Activated CD8-positive, alpha-beta T cell treated with anti-CD3 and anti-CD28 coated beads for 36 hours (primary cell): Measurements from ENCODE around the gene GARIN3. TPM values are rescaled to one million over a fixed set of nuclear protein-coding genes. Genes with fewer than 3 reads are reported as not detected.

ENCODE experiments used
- ATAC-seq: fragments of 200-7000 bp; cut with Tn5 transposase; one replicate; pipeline ENCODE4 v1.10.0; 2021; ENCODE audit warnings: mild to moderate bottlenecking, moderate library complexity
- CTCF ChIA-PET: fragments of 350-600 bp; sonication (Branson Sonifier 250); formaldehyde crosslinking; loops from one replicate; lab custom pipeline; 2021; ENCODE audit warnings: antibody characterized with exemption; lab: Charles Lee
- POLR2A ChIA-PET: fragments of 350-600 bp; sonication (Branson Sonifier 250); formaldehyde crosslinking; loops from one replicate; lab custom pipeline; 2021; ENCODE audit warnings: antibody characterized with exemption; lab: Charles Lee
- DNase-seq: peaks from one replicate; pipeline ENCODE4 v3.0.0-alpha.2; 2020
- H3K27ac Mint-ChIP-seq: one replicate; pipeline ENCODE4 v1.8.0; 2021; ENCODE audit warnings: mild to moderate bottlenecking, mixed read lengths
- H3K27me3 Mint-ChIP-seq: one replicate; pipeline ENCODE4 v1.8.0; 2021; ENCODE audit warnings: mixed read lengths
- H3K36me3 Mint-ChIP-seq: one replicate; pipeline ENCODE4 v1.8.0; 2021; ENCODE audit warnings: low read depth, mixed read lengths
- H3K4me1 Mint-ChIP-seq: one replicate; pipeline ENCODE4 v1.8.0; 2021; ENCODE audit warnings: low read depth, mixed read lengths
- H3K4me3 Mint-ChIP-seq: one replicate; pipeline ENCODE4 v1.8.0; 2021; ENCODE audit warnings: mild to moderate bottlenecking, moderate library complexity, mixed read lengths
- H3K9me3 Mint-ChIP-seq: one replicate; pipeline ENCODE4 v1.8.0; 2021; ENCODE audit warnings: mixed read lengths
- intact Hi-C: fragments of 100-400 bp; cut with micrococcal nuclease; formaldehyde crosslinking; loops from one replicate; pipeline ENCODE4 v1.10.0; 2022
- total RNA-seq, 2 experiments: library from RNA; stranded (reverse); gene quantifications; one replicate each; pipeline ENCODE4 v1.2.3, GENCODE V29; 2021
- TF ChIP-seq, protein P1 (sequence below): fragments of 200-600 bp; IDR thresholded peaks from one replicate; pipeline ENCODE4 v1.8.0; 2022; ENCODE audit warnings: antibody characterized with exemption, mild to moderate bottlenecking

GARIN3 gene
- total RNA-seq, 2 experiments from 2014 or later, result 0.77 to 1.1 TPM

DNA sequence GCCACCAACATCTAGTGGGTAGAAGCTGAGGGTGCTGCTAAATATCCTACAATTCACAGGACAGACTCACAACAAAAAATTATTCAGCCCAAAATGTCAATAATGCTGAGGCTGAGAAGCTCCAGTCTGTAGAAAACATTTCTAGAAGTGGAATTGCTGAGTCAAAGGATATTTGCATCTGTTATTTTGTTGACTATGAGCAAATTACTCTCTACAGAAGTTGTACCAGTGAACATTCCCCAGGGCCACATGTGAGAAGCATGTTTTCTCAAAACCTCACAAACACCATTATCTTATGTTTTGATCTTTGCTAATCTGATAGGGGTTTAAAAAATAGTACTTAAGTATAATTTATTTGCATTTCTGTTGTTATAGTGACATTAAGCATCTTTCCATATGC, 30.0 kb upstream of the GARIN3 start:
- peak; percentile 5 for ATAC-seq
- POLR2A ChIA-PET, result interaction anchor here (0.6 to 55.7 kb wide), 5 partner anchors 6 to 54 kb away, joined by 3 to 1980 read pairs (median 207); partner anchors contain the start of genes GARIN3 and ITK
- CTCF ChIA-PET, result interaction anchor here (0.7 to 2.1 kb wide), 10 partner anchors 9 to 85 kb away, joined by 3 to 8 read pairs (median 3); partner anchors contain the start of genes ITK and MED7
- H3K27ac Mint-ChIP-seq, result peak overlapping the region; percentile 100
- peaks cover 80% of the 10 kb centered on the region for H3K36me3 Mint-ChIP-seq
- H3K27me3 Mint-ChIP-seq, result no peaks in the 10 kb centered on the region
- TF ChIP-seq, protein P1, sequence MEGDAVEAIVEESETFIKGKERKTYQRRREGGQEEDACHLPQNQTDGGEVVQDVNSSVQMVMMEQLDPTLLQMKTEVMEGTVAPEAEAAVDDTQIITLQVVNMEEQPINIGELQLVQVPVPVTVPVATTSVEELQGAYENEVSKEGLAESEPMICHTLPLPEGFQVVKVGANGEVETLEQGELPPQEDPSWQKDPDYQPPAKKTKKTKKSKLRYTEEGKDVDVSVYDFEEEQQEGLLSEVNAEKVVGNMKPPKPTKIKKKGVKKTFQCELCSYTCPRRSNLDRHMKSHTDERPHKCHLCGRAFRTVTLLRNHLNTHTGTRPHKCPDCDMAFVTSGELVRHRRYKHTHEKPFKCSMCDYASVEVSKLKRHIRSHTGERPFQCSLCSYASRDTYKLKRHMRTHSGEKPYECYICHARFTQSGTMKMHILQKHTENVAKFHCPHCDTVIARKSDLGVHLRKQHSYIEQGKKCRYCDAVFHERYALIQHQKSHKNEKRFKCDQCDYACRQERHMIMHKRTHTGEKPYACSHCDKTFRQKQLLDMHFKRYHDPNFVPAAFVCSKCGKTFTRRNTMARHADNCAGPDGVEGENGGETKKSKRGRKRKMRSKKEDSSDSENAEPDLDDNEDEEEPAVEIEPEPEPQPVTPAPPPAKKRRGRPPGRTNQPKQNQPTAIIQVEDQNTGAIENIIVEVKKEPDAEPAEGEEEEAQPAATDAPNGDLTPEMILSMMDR, result no peak
- no peak for DNase-seq
- H3K4me1 Mint-ChIP-seq, result peaks cover 84% of the 10 kb centered on the region
- intact Hi-C loops, result no loop called here
- H3K9me3 Mint-ChIP-seq, result no peaks in the 10 kb centered on the region
- H3K4me3 Mint-ChIP-seq, result peak overlapping the region; percentile 38

- Mint-ChIP-seq H3K4me3 (peak overlapping the region; percentile 99), H3K4me1 (peaks cover 80% of the 10 kb centered on the region), H3K9me3 (no peaks in the 10 kb centered on the region), H3K27ac (peak overlapping the region; percentile 83), H3K36me3 (peaks cover 78% of the 10 kb centered on the region), H3K27me3 (no peaks in the 10 kb centered on the region)
- ATAC-seq, result no peak
- no peak for DNase-seq
- POLR2A ChIA-PET, result interaction anchor here (0.6 to 55.7 kb wide), 11 partner anchors 8 to 118 kb away, joined by 3 to 1980 read pairs (median 3); partner anchors contain the start of genes GARIN3 and ITK
- intact Hi-C loops, result no loop called here
- CTCF ChIA-PET, result interaction anchor here (1.0 to 9.3 kb wide), 5 partner anchors 12 to 44 kb away, joined by 3 to 80 read pairs (median 3); no protein-coding TSS in a partner anchor
- TF ChIP-seq, protein P1, result no peak
Measured at GRCh38 chr5:157193699-157194424, 27.8 kb upstream of the GARIN3 start.

- Mint-ChIP-seq H3K4me3 (peak overlapping the region; percentile 99), H3K36me3 (peaks cover 90% of the 10 kb centered on the region), H3K27ac (peak overlapping the region; percentile 94), H3K27me3 (no peaks in the 10 kb centered on the region), H3K4me1 (peaks cover 56% of the 10 kb centered on the region), H3K9me3 (no peaks in the 10 kb centered on the region)
- DNase-seq (peak; percentile 68), ATAC-seq (peak; percentile 50)
- intact Hi-C loops, result no loop called here
- CTCF ChIA-PET, result interaction anchor here (0.7 to 9.3 kb wide), 12 partner anchors 9 to 60 kb away, joined by 3 to 80 read pairs (median 4); partner anchors contain the start of gene ITK
- POLR2A ChIA-PET, result interaction anchor here (1.0 to 55.7 kb wide), 11 partner anchors 4 to 125 kb away, joined by 3 to 1980 read pairs (median 13); partner anchors contain the start of genes GARIN3, ITK and MED7
- TF ChIP-seq, protein P1, result no peak
Measured at GRCh38 chr5:157189223-157189622, 23.2 kb upstream of the GARIN3 start.

DNA sequence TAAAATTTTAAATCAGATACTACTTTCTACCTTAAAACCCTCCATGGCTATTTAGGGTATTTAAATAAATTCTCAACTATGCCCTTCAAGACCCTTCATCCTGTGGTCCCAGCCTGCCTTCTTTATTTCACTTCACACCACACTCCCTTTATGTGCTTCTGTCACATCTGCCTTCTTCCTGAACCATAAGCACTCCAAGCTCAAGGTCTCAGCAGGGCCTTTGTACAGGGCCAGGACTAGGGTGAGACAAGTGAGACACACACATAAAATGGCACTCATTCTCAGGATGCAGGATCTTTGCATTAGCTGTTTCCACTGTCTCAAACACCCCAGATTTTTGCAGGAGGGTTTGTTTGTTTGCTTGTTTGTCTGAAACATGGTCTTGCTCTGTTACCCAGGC, 22.2 kb upstream of the GARIN3 start:
- H3K4me3 Mint-ChIP-seq, result peak overlapping the region; percentile 99
- no peaks in the 10 kb centered on the region for H3K9me3 Mint-ChIP-seq
- peaks cover 49% of the 10 kb centered on the region for H3K4me1 Mint-ChIP-seq
- POLR2A ChIA-PET, result interaction anchor here (0.5 to 55.7 kb wide), 12 partner anchors 3 to 84 kb away, joined by 3 to 1980 read pairs (median 12); partner anchors contain the start of genes GARIN3, ITK and MED7
- CTCF ChIA-PET, result interaction anchor here (1.2 to 9.3 kb wide), 5 partner anchors 14 to 39 kb away, joined by 4 to 80 read pairs (median 6); no protein-coding TSS in a partner anchor
- peak overlapping the region; percentile 94 for H3K27ac Mint-ChIP-seq
- ATAC-seq, result no peak
- no peaks in the 10 kb centered on the region for H3K27me3 Mint-ChIP-seq
- DNase-seq, result no peak
- TF ChIP-seq, protein P1, result no peak
- peaks cover 91% of the 10 kb centered on the region for H3K36me3 Mint-ChIP-seq
- intact Hi-C loops, result no loop called here
